A673 (cell line): Measurements from ENCODE around the gene BAK1. TPM values are rescaled to one million over a fixed set of nuclear protein-coding genes. Genes with fewer than 3 reads are reported as not detected.

Experiments
- BruUV-seq: library from RNA; stranded (reverse); fragments of 400-500 nt; replicated peaks from 2 replicates; lab custom pipeline; 2021; lab: Mats Ljungman, UMichigan
- CTCF ChIA-PET: fragments of 300-600 bp; sonication (Branson Sonifier 250); formaldehyde crosslinking; loops from one replicate; lab custom pipeline; 2022; ENCODE audit warnings: antibody characterized with exemption; lab: Charles Lee
- POLR2A ChIA-PET: fragments of 300-600 bp; sonication (Branson Sonifier 250); formaldehyde crosslinking; loops from one replicate; lab custom pipeline; 2022; ENCODE audit warnings: antibody characterized with exemption; ENCODE audit not compliant: low non-redundant PET; lab: Charles Lee
- DNase-seq: peaks from one replicate; pipeline ENCODE4 v3.0.0-alpha.2; 2015; ENCODE audit warnings: low spot score
- H3K27ac ChIP-seq: fragments of 200-600 bp; sonication (generic); 2 replicates; pipeline ENCODE4 v1.5.1; 2016; ENCODE audit warnings: mixed run types, low read depth, mild to moderate bottlenecking, mixed read lengths, antibody characterized with exemption, low read length; ENCODE audit not compliant: poor library complexity, severe bottlenecking
- H3K27me3 ChIP-seq: fragments of 200-600 bp; sonication (generic); replicated peaks from 2 replicates; pipeline ENCODE4 v1.6.1; 2017; ENCODE audit warnings: mixed run types, low read depth, mild to moderate bottlenecking, mixed read lengths, antibody characterized with exemption, low read length; ENCODE audit not compliant: insufficient read depth, poor library complexity
- H3K36me3 ChIP-seq: fragments of 200-600 bp; sonication (generic); 2 replicates; pipeline ENCODE4 v1.6.1; 2016; ENCODE audit warnings: mixed run types, mild to moderate bottlenecking, mixed read lengths, antibody characterized with exemption, low read length; ENCODE audit not compliant: insufficient read depth, poor library complexity, severe bottlenecking
- H3K4me1 ChIP-seq: fragments of 200-600 bp; sonication (generic); 2 replicates; pipeline ENCODE4 v1.6.1; 2017; ENCODE audit warnings: mixed run types, mild to moderate bottlenecking, mixed read lengths, antibody characterized with exemption, low read length; ENCODE audit not compliant: insufficient read depth, poor library complexity, severe bottlenecking
- H3K4me3 ChIP-seq: fragments of 200-600 bp; sonication (generic); 2 replicates; pipeline ENCODE4 v1.5.1; 2016; ENCODE audit warnings: low read depth, mixed run types, mild to moderate bottlenecking, mixed read lengths, low read length; ENCODE audit not compliant: poor library complexity, severe bottlenecking
- H3K9me3 ChIP-seq: fragments of 200-600 bp; sonication (generic); 2 replicates; pipeline ENCODE4 v1.6.1; 2016; ENCODE audit warnings: mixed run types, low read depth, mild to moderate bottlenecking, mixed read lengths, antibody characterized with exemption, low read length; ENCODE audit not compliant: poor library complexity, severe bottlenecking
- EZH2 ChIP-seq: fragments of 200-600 bp; sonication (generic); IDR thresholded peaks from 2 replicates; pipeline ENCODE4 v1.6.1; 2017; ENCODE audit warnings: borderline replicate concordance, low read depth, mild to moderate bottlenecking, mixed read lengths, antibody characterized with exemption, low read length; ENCODE audit not compliant: poor library complexity, severe bottlenecking
- intact Hi-C: fragments of 100-400 bp; cut with micrococcal nuclease; formaldehyde crosslinking; loops from one replicate; pipeline ENCODE4 v1.10.0; 2022; ENCODE audit not compliant: unreplicated experiment
- total RNA-seq: library from RNA; stranded (reverse); gene quantifications from 2 replicates; pipeline ENCODE4 v1.2.3, GENCODE V29; 2021
- TF ChIP-seq, protein P1 (sequence below): fragments of 300-800, 200-600 bp; sonication (generic); conservative IDR thresholded peaks from 2 replicates; pipeline ENCODE4 v1.5.1; 2017; ENCODE audit warnings: low read depth, mild to moderate bottlenecking, antibody characterized with exemption, low read length, moderate library complexity, mixed read lengths

The BAK1 gene
- total RNA-seq, 1 experiment from 2014 or later = 27.1 TPM

DNA sequence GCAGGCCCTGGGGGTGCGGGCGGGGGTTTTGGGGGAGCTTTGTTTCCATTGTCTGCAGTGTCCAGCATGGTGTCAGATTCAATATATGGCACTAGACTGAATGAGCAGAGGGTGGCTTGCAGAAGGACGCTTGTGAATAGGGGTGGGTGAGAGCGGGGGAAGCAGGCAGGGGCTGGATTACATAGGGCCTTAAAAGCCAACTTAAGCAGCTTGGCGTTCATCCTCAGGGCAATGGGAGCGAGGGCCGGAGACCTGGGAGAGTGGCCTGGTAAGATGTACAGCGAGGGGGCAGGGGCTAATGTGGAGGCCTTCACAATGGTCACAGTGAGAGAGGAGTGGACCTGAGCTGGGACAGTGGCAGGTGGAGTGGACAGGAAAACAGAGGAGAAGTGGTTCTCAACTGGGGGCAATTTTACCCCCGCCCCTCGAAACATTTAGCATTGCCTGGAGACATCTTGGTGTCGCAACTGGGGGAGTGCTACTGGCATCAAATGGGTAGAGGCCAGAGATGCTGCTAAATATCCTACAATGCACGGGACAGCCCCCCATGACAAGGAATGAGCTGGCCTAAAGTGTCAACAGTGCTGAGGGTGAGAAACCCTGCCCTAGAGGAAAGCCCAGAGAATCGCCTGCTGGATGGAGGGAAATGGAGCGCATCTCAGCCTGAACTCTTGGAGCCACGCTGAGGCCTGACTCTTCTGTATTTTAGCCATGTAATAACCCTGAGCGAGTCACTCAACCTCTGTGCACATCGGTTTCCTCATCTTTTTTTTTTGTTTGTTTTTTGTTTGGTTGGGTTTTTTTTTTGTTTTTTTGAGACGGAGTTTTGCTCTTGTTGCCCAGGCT lies 15.1 kb upstream of the BAK1 start:
- Histone ChIP-seq H3K4me1 (no peaks in the 10 kb centered on the region), H3K27me3 (no peaks in the 10 kb centered on the region), H3K9me3 (no peaks in the 10 kb centered on the region), H3K4me3 (no peak overlapping the region), H3K36me3 (no peaks in the 10 kb centered on the region), H3K27ac (no peak overlapping the region)
- intact Hi-C loops = no loop called here
- no peak for DNase-seq
- CTCF ChIA-PET = no interaction called here
- TF ChIP-seq, protein P1, sequence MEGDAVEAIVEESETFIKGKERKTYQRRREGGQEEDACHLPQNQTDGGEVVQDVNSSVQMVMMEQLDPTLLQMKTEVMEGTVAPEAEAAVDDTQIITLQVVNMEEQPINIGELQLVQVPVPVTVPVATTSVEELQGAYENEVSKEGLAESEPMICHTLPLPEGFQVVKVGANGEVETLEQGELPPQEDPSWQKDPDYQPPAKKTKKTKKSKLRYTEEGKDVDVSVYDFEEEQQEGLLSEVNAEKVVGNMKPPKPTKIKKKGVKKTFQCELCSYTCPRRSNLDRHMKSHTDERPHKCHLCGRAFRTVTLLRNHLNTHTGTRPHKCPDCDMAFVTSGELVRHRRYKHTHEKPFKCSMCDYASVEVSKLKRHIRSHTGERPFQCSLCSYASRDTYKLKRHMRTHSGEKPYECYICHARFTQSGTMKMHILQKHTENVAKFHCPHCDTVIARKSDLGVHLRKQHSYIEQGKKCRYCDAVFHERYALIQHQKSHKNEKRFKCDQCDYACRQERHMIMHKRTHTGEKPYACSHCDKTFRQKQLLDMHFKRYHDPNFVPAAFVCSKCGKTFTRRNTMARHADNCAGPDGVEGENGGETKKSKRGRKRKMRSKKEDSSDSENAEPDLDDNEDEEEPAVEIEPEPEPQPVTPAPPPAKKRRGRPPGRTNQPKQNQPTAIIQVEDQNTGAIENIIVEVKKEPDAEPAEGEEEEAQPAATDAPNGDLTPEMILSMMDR = no peak
- no peak for TF ChIP-seq EZH2
- POLR2A ChIA-PET = interaction anchor here (0.7 kb wide), 1 partner anchor 489 kb away, joined by 3 read pairs; no protein-coding TSS in a partner anchor
- BruUV-seq = no TSS peak

DNA sequence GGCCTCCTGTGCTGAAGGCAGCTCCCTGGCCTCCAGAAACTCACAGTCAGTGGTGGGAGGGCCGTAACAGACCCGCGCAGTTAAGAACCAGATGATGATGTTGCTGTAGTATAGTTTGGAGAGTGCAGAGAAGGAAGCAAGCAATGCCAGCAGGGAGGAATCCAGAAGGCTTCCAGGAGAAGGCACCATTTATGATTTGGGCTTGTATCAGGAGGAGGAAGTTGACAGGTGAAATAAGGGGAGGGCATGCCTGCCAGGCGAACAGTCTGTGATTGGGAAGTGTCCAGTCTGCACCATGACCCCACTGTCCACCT lies 13.3 kb upstream of the BAK1 start:
- Histone ChIP-seq H3K9me3 (no peaks in the 10 kb centered on the region), H3K36me3 (no peaks in the 10 kb centered on the region), H3K4me1 (no peaks in the 10 kb centered on the region), H3K27ac (no peak overlapping the region), H3K4me3 (no peak overlapping the region), H3K27me3 (no peaks in the 10 kb centered on the region)
- POLR2A ChIA-PET = no interaction called here
- TF ChIP-seq EZH2 = no peak
- TF ChIP-seq, protein P1 = no peak
- no TSS peak for BruUV-seq
- intact Hi-C loops = no loop called here
- DNase-seq = no peak
- CTCF ChIA-PET = interaction anchor here (0.6 to 0.8 kb wide), 2 partner anchors 10 to 78 kb away, joined by 3 read pairs; no protein-coding TSS in a partner anchor

DNA sequence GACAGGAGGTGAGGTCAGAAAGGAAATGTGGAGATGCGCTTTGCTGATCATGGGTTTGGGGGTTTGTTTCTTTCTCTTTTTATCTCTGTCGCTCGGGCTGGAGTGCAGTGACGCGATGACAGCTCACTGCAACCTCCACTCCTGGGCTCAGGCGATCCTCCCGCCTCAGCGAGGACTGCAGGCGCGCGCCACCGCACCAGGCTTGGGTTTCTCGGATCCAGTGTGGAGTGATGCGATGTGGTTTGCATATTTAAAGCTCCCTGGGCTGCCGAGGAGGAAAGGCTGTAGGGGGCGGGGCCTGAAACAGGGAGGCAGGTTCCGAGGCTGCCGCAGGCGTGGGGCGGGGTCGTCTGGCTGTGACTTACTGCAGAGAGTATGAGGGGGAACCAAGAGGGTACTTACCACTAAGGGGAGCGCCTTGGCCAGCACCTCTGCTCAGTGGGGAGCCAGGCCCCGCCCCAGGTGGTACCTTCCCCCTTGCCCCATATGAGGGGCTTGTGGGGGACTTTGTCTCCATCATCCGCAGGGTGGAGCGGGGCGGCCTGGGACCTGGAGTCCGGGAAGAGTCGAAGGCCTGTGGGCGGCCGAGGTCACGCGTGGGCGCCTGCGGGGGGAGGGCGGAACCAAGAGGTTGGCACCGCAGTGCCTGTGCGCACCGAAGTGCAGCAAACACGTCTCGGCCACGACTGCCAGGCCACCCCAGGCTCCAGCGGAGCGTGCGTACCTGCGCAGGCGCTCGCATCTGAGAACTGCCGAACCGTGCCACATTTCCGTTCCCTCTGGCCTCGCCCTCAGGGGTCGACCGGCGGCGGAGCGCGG lies 12.7 kb upstream of the BAK1 start:
- CTCF ChIA-PET = interaction anchor here (0.6 kb wide), 1 partner anchor 77 kb away, joined by 3 read pairs; no protein-coding TSS in a partner anchor
- POLR2A ChIA-PET = no interaction called here
- Histone ChIP-seq H3K27me3 (no peaks in the 10 kb centered on the region), H3K9me3 (no peaks in the 10 kb centered on the region), H3K27ac (no peak overlapping the region), H3K4me3 (no peak overlapping the region), H3K36me3 (no peaks in the 10 kb centered on the region), H3K4me1 (no peaks in the 10 kb centered on the region)
- intact Hi-C loops = no loop called here
- no TSS peak for BruUV-seq
- no peak for DNase-seq
- TF ChIP-seq, protein P1 = no peak
- TF ChIP-seq EZH2 = no peak
